ENCODE results near the gene DIAPH2. TPM values are rescaled to one million over a fixed set of nuclear protein-coding genes. Genes with fewer than 3 reads are reported as not detected.

Gene DIAPH2
- total RNA-seq, 2 donors from 2014 or later: 42.4 to 66.0 TPM

DNA sequence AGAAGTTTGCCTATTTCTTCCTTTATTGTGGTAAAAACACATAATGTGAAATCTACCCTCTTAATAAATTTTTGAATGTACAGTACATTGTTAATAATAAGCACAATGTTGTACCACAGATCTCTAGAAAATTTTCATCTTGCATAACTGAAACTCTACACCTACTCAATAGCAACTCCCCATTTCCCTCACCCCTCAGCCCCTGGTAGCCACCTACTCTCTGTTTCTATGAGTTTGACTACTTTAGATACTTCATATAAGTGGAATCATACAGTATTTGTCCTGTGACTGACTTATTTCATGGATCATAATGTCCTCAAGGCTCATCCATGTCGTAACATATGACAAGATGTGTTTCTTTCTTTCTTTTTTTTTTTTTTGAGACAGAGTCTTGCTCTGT lies 645.5 kb downstream of the DIAPH2 start:
- DNase-seq (ENCODE audit: low spot score): no peak
- ATAC-seq (ENCODE audit: insufficient number of reproducible peaks, low FRiP score, low read depth): no peak
- Histone ChIP-seq H3K27ac (no peak overlapping the region), H3K4me3 (no peak overlapping the region), H3K27me3 (replicated peaks; ENCODE audit: insufficient read depth) (no peaks in the 10 kb centered on the region), H3K4me1 (ENCODE audit: control insufficient read depth in 1 of 2, low read depth in 2 of 2) (no peaks in the 10 kb centered on the region), H3K36me3 (no peaks in the 10 kb centered on the region), H3K9me3 (no peaks in the 10 kb centered on the region)
- TF ChIP-seq, protein P1, sequence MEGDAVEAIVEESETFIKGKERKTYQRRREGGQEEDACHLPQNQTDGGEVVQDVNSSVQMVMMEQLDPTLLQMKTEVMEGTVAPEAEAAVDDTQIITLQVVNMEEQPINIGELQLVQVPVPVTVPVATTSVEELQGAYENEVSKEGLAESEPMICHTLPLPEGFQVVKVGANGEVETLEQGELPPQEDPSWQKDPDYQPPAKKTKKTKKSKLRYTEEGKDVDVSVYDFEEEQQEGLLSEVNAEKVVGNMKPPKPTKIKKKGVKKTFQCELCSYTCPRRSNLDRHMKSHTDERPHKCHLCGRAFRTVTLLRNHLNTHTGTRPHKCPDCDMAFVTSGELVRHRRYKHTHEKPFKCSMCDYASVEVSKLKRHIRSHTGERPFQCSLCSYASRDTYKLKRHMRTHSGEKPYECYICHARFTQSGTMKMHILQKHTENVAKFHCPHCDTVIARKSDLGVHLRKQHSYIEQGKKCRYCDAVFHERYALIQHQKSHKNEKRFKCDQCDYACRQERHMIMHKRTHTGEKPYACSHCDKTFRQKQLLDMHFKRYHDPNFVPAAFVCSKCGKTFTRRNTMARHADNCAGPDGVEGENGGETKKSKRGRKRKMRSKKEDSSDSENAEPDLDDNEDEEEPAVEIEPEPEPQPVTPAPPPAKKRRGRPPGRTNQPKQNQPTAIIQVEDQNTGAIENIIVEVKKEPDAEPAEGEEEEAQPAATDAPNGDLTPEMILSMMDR (IDR thresholded peaks at IDR 0.05): no peak

DNA sequence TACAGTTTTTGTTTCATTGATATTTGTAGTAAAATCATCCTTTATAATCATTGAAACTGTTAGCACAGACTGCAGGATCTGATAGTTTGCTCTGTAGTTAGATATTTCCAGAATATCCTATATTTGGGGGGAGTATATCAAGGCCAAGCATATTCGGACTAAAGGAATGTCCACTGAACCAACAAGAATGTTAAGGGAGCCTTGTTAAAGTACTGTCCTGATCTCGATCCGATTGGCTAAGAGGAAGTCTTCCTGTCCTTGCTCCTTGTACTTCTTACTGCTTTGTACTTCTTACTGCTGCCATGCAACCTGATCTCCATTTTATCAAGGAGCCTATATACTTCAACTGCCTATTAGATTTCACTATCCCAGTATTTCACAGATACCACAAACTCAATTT lies 648.3 kb downstream of the DIAPH2 start:
- H3K27me3 ChIP-seq (replicated peaks; ENCODE audit: insufficient read depth): no peaks in the 10 kb centered on the region

DNA sequence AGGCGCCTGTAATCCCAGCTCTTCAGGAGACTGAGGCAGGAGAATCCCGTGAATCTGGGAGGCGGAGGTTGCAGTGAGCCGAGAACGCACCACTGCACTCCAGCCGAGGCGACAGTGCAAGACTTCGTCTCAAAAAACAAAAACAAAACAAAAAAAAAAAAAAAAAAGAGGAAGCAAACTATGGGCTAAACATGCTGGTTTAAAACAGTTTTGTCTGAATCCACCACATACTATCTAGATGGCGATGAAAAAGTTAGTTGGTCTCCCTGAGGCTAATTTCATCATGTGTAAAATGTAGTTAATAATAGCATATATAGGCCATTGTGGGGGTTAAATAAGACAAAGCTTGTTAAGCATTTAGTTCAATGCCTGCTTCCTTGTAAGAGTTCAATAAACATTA lies 650.2 kb downstream of the DIAPH2 start:
- TF ChIP-seq, protein P1 (IDR thresholded peaks at IDR 0.05): no peak
- no peaks in the 10 kb centered on the region for H3K27me3 ChIP-seq (replicated peaks; ENCODE audit: insufficient read depth)
- DNase-seq (ENCODE audit: low spot score) (no peak), ATAC-seq (ENCODE audit: insufficient number of reproducible peaks, low FRiP score, low read depth) (no peak)
- H3K36me3 ChIP-seq: no peaks in the 10 kb centered on the region
- H3K9me3 ChIP-seq: no peaks in the 10 kb centered on the region
- H3K27ac ChIP-seq: no peak overlapping the region
- no peak overlapping the region for H3K4me3 ChIP-seq
- H3K4me1 ChIP-seq (ENCODE audit: control insufficient read depth in 1 of 2, low read depth in 2 of 2): no peaks in the 10 kb centered on the region

More for the DNA sequence above, 648.3 kb downstream of the DIAPH2 start:
- no peak for ATAC-seq (ENCODE audit: insufficient number of reproducible peaks, low FRiP score, low read depth)
- no peaks in the 10 kb centered on the region for H3K4me1 ChIP-seq (ENCODE audit: control insufficient read depth in 1 of 2, low read depth in 2 of 2)
- H3K36me3 ChIP-seq: no peaks in the 10 kb centered on the region
- no peak for DNase-seq (ENCODE audit: low spot score)
- TF ChIP-seq, protein P1 (IDR thresholded peaks at IDR 0.05): no peak
- H3K9me3 ChIP-seq: no peaks in the 10 kb centered on the region
- no peak overlapping the region for H3K4me3 ChIP-seq
- no peak overlapping the region for H3K27ac ChIP-seq

DNA sequence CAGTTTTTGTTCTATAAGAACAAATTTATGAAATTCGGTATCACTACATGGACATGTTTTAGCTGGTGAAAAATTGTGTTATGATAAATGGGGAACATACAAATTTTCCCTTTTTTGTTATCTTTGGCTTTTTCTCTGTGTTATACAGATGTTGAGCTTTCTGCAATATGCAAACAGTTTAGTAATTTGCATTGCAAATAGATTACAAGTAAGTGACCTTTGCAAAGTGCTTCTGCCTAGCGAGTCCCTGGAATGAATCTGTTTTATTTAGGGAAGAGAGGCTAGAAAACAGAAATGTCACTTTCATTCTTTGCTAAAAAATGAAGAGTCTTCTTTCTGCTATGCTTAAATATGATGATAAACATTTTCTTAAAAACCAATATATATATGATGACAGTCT lies 660.1 kb downstream of the DIAPH2 start:
- H3K4me1 ChIP-seq (ENCODE audit: control insufficient read depth in 1 of 2, low read depth in 2 of 2): no peaks in the 10 kb centered on the region
- DNase-seq (ENCODE audit: low spot score): no peak
- H3K27ac ChIP-seq: no peak overlapping the region
- ATAC-seq (ENCODE audit: insufficient number of reproducible peaks, low FRiP score, low read depth): no peak
- TF ChIP-seq, protein P1 (IDR thresholded peaks at IDR 0.05): no peak
- H3K4me3 ChIP-seq: no peak overlapping the region
- H3K9me3 ChIP-seq: no peaks in the 10 kb centered on the region
- H3K27me3 ChIP-seq (replicated peaks; ENCODE audit: insufficient read depth): no peaks in the 10 kb centered on the region
- no peaks in the 10 kb centered on the region for H3K36me3 ChIP-seq

DNA sequence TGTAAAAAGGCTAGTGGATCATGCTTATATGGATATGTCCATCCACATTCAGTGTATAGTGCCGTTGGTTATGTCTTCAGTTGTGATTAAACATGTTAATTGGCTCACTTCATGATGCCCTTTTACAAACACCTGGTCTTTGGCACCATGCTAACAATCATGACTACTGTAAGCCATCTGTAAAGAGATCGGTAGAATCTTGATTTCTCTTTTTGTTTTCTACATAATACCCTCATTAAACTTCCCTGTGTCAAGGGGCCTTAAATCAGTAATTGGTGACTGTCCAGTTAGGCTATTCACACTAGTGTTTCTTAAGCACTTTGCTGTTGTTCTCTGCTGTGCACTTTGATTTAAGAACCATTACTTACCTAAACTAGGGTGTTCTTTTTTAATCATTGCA lies 674.3 kb downstream of the DIAPH2 start:
- ATAC-seq (ENCODE audit: insufficient number of reproducible peaks, low FRiP score, low read depth) (no peak), DNase-seq (ENCODE audit: low spot score) (no peak)
- no peaks in the 10 kb centered on the region for H3K4me1 ChIP-seq (ENCODE audit: control insufficient read depth in 1 of 2, low read depth in 2 of 2)
- no peak overlapping the region for H3K27ac ChIP-seq
- no peaks in the 10 kb centered on the region for H3K36me3 ChIP-seq
- no peaks in the 10 kb centered on the region for H3K9me3 ChIP-seq
- no peaks in the 10 kb centered on the region for H3K27me3 ChIP-seq (replicated peaks; ENCODE audit: insufficient read depth)
- TF ChIP-seq, protein P1 (IDR thresholded peaks at IDR 0.05): no peak
- H3K4me3 ChIP-seq: no peak overlapping the region
